Gastroesophageal sphincter (tissue), 3 donors: ENCODE results near the gene PIK3R5.

Experiments used
- CTCF ChIP-seq, 4 experiments: fragments of 200-600 bp in 2 of 4; fragments of 450-650 bp in 2 of 4; sonication (generic) in 1 of 4; IDR thresholded peaks; one replicate each; pipeline ENCODE4 v1.5.1; 2017 to 2019; ENCODE audit warnings: antibody characterized with exemption in 4 of 4, mild to moderate bottlenecking in 2 of 4, moderate library complexity in 2 of 4
- POLR2AphosphoS5 ChIP-seq: sonication (generic); formaldehyde crosslinking; IDR thresholded peaks from one replicate; pipeline ENCODE4 v1.6.1; 2017; ENCODE audit warnings: antibody characterized with exemption

DNA sequence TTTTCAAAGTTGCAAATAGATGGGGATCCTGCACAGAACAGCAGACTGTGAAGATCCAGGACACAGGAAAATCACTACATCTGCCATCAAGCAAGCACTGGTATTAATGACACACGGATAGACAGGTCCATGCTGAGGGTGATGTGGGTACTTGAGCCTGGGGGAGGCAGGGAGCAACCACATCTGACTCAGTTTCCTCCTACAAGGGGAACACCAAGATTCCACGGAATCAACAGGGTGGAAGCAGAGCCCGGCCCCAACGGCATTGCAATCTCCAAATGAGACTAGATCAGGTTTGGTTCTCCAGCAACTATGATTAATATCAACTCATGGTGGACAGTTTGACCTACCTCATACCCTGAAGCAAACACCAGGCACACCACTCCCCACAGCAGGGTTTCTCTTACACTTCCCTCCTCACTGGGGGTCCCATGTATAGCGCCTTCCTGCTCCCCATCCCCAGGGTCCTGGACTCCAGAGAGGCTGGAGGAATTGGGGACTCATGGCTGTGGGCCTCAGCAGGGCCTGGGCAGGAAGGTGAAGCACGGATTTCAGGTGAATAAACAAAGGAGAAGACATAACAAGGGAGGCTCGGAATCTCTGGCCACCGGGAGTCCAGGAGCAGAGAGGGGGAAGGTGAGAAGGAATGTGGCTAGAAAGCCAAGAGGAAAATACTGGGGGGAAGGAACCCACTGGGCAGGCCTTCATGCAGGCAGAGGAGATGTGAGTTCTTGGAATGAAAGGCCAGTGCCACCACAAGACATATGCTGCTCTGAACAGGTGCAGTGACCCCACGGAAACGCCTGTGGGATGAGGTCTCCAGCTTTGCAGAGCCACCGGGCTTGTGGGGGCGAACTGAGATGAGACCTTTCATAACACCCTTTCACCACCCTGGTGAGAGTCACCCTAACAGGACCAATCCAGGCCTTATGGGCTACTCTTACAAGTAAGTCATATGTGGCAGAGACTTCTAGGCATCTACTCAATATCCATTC is 68.6 kb downstream of the PIK3R5 start:
- no peak for TF ChIP-seq POLR2AphosphoS5
- TF ChIP-seq CTCF (IDR thresholded peaks at IDR 0.05): no peak
